CD1c-positive myeloid dendritic cell (primary cell): ENCODE data around the gene ZSWIM3.
"Not testable (repeated sequence)": the region's sequence is repeated elsewhere in the genome, so short reads cannot be mapped to it uniquely, and the experiment has no call there.

Experiments
- DNase-seq: peaks from one replicate; pipeline ENCODE4 v3.0.0-alpha.2; 2016; ENCODE audit errors: extremely low spot score

ZSWIM3 gene

DNA sequence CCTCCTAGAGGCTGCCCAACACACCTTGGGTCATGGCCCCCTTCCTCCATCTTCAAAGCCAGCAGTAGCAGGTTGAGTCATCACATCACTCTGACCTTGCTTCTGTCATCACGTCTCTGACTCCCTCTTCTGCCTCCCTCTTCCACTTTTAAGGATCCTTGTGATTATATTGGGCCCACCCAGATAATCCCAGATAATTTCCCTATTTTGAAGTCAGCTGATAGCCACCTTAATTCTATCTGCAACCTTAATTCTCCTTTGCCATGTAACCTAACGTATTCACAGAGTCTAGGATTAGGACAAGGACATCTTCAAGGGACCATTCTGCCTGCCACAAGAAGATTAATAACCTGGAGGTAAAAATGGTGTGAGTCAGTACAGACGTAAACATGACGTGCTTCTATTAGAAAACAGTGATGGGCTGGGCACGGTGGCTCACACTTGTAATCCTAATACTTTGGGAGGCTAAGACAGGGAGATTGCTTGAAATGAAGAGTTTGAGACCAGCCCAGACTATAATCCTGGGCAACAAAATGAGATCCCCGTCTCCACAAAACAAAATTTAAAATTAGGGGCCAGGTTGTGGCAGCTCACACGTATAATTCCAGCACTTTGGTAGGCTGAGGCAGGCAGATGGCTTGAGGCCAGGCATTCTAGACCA lies 3.3 kb downstream of the ZSWIM3 start:
- DNase-seq: no peak

DNA sequence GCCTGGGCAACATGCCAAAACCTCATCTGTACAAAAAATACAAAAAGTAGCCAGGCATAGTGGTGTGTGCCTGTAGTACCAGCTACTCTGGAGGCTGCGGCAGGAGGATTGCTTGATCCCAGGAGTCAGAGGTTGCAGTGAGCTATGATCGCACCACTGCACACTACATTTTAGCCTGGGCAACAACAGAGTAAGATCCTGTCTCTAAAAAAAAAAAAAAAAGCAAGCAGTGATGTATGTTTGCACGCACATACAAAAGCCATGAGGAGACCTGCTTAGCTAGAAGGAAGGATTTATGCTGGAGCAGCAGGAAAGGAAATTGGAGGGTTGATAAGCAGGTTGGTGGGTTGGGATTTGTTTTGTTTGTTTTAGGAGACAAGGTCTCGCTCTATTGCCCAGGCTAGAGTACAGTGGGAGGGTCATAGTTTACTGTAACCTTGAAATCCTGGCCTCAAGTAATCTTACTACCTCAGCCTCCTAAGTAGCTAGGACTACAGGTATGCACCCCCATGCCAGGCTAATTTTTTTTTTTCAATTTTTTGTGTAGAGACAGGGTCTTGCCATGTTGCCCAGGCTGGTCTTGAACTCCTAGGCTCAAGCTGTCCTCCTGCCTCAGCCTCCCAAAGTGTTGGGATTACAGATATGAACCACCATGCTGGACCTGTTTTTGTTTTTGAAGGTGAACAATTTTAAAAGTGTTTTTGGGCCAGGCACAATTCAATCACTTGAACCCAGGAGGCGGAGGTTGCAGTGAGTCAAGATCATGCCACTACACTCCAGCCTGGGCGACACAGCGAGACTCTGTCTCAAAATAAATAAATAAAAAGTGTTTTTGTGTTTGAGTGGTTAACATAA lies 4.0 kb downstream of the ZSWIM3 start:
- no peak for DNase-seq

DNA sequence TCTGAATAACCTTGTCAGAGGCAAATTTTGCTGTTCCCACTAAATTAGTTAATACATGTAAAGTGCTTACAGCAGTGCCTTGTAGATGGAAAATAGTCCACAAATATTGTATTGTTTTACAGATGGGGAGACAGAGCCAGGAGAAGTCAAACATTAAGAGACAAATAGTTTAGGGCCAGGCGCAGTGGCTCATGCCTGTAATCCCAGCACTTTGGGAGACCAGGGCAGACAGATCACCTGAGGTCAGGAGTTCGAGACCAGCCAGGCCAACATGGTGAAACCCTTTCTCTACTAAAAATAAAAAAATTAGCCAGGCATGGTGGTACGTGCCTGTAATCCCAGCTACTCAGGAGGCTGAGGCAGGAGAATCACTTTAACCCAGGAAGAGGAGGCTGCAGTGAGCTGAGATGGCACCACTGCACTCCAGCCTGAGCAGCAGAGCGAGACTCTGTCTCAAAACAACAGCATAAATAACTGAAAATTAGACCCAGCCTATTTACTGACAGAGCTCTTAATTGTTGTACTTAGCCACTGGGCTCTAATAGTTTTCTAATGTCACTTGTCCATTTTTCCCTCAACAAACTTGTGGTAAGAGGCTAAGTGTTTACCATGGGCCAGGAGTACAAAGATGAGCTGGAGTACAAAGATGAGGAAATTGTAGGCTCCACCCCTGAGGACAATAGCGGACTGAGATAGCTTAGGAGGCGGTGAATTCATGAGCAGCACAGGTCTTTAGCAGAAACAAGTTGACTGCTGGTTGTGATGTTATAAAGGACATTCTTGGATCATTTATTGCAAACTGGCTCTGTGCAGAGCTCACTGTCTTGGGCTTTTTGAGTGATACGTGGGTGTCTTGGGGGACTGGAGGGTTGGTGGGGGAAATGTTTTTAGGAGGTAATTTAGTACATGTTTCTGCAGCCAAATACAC lies 6.4 kb downstream of the ZSWIM3 start:
- no peak for DNase-seq

DNA sequence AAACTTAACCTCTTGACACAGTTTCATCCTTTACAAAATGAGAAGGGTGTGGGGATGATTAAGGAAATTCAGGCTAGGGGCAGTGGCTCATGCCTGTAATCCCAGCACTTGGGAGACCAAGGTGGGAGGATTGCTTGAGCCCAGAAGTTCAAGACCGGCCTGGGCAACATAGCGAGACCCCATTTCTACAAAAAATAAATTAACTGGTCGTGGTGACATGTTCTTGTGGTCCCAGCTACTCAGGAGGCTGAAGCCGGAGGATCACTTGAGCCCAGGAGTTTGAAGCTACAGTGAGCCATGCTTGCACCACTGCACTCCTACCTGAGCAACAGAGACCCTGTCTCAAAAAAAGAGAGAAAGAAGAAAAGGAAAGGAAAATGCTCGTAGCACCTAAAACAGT lies 9.0 kb downstream of the ZSWIM3 start:
- DNase-seq: no peak

DNA sequence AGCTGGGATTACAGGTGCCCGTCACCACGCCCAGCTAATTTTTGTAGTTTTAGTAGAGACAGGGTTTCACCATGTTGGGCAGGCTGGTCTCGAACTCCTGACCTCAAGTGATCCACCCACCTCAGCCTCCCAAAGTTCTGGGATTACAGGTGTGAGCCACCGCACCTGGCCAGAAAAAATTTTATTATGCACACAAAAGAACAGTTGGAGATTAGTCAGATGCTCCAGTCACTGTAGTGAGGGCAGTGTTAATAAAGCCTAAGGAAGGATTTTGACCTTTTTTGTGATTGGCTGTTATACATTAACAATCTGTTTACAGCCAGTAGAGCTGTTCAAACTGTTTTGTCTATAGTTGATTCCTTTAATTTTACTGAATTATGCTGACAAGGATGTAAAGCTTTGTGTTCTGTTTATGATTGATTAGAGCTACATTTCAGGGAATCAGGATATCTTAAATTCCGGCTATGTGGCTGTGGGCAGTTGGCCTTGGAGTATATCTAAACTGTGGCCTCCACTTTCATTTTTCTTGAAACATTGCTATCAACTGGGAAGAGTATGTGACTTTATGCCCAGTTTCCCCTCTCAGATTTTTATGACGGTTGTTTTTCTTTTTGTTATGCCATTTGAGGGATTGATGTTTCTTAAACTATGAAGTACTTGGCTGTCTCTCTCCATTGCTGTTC lies 9.9 kb downstream of the ZSWIM3 start:
- DNase-seq: no peak

DNA sequence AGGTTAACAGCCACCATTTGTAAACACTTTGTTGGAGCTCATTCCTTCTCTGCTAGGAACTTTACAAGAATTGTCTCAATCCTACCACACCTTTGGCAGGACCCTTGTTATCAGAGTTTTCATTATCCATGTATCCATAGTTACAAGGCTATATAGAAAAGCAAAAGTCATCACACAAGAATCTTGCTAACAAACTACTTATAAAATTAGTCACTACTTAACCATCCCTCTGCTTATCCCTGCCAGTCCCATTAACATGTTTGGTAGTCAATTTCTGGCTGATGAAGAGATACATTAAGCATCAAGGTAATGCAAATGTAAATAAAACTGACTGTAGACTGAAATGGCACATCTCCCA lies 10.4 kb downstream of the ZSWIM3 start:
- no peak for DNase-seq

DNA sequence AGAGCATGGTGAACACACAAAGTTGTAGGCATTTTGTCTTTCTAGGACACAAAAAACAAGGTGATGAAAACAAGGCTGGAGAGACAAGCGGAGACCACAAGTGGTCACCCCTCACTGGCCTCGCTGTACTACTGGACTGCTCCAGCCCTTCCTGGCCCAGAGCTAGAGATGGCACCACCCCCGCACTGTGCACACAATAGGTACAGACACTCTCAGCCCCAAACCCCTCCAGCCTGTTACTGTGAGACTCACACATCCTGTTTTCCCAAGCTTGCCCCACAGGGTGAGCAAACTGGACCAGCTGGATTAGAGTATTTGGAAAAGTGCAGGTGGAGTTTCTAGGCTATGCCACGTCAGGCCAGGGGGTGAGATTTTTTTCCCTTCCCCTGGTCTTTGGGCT lies 15.2 kb downstream of the ZSWIM3 start:
- no peak for DNase-seq

DNA sequence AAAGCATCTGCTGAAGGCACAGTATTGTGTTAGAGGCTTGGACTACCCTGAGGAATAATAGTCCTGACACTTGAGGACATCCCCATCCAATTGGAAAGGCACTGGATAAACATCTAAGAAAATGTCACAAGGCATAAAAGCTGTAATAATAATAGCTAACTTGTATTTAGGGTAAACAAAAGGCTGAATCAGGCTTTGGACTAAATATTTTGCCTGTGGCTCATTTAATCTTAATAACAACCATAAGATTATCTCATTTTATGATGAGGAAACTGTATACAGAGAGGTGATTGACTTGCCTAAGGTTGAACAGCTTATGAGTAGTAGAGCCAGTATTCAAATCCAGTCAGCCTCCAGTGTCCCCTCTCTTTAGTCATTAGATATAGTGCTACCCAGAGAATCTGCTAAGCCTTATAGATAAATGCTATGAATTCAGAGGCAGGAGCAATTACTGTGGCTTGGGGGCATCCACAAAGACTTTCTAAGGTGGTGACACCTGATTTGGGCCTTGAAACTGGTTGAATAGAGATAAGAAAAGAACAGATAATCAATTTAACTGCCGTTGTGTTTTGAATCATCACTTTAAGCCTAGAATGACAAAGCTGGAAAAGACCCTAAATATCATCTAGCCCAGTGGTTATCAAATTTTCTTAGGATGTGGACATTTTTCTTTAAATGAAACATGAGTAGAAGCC lies 16.1 kb downstream of the ZSWIM3 start:
- no peak for DNase-seq

DNA sequence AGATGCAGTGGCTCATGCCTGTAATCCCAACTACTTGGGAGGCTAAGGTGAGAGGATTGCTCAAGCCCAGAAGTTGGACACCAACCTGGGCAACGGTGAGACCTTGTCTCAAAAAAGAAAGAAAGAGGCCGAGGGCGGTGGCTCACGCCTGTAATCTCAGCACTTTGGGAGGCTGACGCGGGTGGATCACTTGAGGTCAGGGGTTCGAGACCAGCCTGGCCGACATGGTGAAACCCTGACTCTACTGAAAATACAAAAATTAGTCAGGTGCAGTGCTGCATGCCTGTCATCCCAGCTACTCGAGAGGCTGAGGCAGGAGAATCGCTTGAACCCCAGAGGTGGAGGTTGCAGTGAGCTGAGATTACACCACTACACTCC lies 16.7 kb downstream of the ZSWIM3 start:
- DNase-seq: not testable (repeated sequence)

DNA sequence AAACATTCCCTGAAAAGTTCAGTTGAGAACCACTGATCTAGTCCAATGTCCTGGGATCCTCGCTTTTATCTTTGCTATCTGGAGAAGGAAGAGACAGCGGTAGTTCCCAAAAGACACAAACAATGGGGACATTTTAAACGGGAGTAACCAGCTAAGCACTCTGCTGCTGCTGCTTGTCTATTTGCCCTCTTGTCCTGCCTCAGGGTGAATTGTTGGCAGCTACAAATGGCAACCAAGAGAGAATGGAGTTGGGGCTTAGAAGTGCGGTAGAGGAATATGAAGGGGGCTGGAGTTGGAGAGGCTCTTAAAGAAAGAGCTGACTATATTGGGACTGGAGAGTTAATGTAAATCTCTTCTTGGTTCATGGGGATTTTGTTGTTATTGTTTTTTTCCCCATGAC lies 17.2 kb downstream of the ZSWIM3 start:
- DNase-seq: no peak

DNA sequence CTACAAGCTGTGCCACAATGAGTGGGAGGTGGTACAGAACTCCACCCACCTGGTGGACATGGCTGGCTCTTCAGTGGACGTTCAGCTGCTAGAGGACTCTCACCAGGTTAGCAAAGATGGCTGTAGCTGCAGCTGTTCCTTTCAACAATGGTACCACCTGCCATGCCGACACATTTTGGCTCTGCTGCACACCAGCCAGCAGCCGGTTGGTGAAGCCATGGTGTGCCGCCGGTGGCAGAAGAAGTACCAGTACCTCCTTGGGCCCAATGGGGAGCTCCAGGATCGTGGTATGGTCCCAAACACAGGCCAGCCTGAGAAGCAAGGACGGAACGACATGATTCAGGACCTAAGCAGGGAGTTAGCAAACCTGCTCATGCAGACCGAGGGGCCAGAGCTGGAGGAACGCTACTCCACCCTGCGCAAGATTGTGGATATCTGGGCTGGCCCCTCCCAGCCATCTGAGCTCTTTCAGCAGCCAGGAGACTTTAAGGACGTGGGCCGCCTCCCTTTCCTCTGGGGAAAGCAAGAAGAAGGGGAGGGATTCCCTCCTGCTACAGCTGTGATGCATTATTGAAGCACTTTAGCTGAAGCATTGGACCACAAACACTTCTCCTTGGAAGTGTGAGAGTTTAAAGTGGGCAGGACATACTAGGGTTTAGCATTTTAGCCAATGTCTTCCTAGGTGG lies 20.8 kb downstream of the ZSWIM3 start:
- no peak for DNase-seq

DNA sequence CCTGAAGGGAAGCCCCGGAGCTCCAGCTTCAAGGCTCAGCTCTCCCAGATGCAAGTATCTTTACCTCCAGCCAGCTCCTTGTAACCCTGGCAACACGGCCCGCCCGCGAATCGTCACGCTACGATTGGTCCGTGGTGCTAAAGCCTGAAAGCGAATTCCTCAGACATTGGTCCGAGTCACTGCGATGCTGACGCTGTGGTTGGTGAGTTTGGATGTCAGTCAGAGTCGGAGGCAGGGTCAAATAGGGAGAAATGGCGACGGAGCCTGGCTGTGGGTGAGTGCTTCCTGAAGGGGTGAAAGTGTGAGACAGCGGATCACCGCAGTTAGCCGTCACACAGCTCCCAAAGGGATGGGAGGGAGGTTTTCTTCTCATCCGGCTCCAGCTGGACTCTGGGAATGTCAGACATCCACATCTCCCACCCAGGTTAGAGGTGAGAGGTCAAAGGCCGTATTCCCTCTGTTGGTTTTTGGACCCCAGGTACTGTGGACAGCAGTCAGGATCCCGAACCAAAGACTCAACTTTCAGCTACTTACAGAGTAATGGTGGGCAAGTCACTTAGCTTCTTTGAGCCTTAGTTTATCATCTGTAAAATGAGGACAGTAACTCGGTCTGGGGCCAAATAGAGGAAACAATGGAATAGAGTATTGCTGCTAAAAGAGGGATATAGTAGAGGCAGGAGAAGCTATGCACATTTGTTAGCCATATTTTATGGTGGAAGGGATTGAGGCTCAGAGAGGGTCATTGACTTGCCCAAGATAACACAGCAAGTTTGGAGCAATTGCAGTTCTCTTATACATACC lies 23.8 kb downstream of the ZSWIM3 start, which contains the start of gene ZSWIM1:
Gene ZSWIM1 (plus strand): TSS at position 240 of the 801 bp plus-strand sequence. CDS start 1,366 bp downstream, outside the sequence.
- DNase-seq: peak; percentile 100

DNA sequence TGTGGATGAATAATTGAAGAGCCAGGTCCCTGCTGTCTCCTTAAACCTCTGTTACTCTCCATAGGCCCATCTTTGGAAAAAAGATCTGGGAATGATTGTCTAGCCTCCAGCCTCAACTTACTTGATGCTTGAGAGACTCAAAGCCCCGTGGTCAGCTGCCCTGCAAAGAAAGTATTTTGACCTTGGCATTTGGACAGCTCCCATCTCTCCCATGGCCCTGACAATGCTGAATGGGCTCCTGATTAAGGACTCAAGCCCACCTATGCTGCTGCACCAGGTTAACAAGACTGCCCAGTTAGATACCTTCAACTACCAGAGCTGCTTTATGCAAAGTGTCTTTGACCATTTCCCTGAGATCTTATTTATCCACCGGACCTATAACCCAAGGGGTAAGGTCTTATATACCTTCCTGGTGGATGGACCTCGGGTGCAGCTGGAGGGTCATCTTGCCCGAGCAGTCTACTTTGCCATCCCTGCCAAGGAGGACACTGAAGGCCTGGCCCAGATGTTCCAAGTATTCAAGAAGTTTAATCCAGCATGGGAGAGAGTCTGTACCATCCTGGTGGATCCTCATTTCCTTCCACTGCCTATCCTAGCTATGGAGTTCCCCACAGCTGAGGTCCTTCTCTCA lies 25.2 kb downstream of the ZSWIM3 start:
- DNase-seq: no peak

DNA sequence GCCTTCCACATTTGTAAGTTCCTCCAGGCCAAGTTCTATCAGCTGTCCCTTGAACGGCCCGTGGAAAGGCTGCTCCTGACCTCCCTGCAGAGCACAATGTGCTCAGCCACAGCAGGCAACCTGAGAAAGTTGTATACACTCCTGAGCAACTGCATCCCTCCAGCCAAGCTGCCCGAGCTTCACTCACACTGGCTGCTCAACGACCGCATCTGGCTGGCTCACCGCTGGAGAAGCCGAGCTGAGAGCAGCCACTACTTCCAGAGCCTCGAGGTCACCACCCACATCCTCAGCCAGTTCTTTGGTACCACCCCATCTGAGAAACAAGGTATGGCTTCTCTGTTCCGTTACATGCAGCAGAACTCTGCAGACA lies 25.7 kb downstream of the ZSWIM3 start:
- DNase-seq: no peak

DNA sequence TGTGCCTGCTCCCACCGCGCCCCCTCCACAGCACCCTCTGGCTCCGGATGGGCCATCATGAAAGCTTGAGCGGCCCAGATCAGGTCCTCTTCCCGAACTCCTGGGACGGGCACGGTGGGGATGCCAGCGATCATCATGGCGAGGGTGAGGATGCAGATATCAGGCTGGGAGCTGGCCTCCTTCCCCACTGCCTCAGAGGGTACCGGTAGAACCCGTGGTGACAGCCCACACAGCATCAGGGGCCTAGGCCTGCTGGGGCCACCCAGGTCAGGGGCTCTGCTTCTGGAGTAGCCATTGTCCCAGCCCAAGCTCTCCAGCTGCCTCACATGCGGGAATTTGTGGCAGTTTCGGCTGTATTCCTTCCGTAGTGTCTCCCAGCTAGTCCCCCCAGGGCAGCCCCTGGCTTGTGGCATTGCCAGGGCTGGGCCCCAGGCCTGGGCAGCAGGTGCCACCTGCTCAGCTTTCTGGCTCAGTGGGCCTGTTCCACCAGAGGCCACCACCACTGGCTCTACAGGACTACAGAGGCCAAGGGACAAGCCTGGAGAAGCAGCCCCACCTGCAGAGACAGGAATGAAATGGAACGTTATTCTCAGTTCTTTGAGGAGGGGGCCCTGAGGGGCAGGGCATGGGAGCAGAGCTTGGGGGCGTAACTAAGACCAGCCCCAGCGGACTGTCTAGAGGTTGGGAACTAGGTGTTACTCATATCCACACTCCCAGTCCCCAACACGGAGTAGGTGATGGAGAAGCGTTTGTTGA lies 29.4 kb downstream of the ZSWIM3 start:
- no peak for DNase-seq

DNA sequence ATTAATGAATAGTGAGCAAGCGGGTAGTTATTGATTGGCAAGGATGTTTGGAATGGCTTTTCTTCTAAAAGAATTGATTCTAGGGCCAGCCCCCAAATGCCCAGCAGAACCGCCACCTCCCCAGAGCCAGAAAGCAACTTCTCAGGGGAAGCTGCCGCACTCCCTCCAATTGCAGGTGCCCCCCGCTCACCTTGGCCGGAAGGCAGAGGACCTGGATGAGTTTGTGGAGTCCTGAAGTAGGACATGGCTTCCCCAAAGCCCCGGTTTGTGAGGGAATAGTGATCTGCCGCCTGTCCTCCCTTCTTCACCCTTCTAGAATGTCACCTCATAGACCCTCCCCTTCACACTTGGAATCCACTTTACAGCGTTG lies 29.9 kb downstream of the ZSWIM3 start, which contains the start of gene SPATA25:
Gene SPATA25 (minus strand): TSS at position 277 of the 370 bp plus-strand sequence. CDS start 32 bp downstream, at position 245.
- DNase-seq: no peak

DNA sequence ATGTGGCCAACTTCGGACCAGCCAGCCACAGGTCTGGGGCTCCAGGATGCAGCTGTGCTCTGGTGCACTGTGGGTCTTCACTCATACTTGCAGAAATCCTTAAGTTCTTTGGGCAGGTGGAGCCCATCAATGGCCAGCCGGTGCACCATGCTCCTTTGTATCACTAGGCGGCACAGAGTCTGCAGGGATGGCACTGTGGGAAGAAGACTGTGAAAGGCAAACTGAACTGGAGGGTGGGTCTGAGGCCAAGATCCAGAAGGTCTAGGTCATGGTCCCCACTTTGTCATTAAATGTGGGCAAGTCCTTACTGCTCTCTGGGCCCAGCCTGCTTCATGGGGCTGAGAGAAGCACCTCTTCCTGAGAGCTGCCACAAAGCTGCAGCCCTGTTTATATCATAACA lies 31.3 kb downstream of the ZSWIM3 start:
- DNase-seq: no peak
